ENCODE results near the gene MTCL1. TPM values are rescaled to one million over a fixed set of nuclear protein-coding genes. Genes with fewer than 3 reads are reported as not detected.

The MTCL1 gene
- total and polyA plus RNA-seq, 9 of the 15 experiments (the other 6 are each of a cell fraction or from before 2014, with no cell fraction given): 0.21 to 7.4 (median 3.7) TPM

GRCh38 chr18:8810157-8810556 is 104.8 kb downstream of the MTCL1 start:
- DNase-seq (ENCODE audit: extremely low read depth in 1 of 4, low spot score in 3 of 4): no peak
- ChIA-PET POLR2A (interaction anchor here (1.3 kb wide), 1 partner anchor 27 kb away, joined by 5 read pairs; no protein-coding TSS in a partner anchor), CTCF (ENCODE audit: low intra/inter-chr PET ratio) (no interaction called here)
- in situ Hi-C loops (cut with MboI): no loop called here
- BruUV-seq (replicated peaks): no TSS peak
- intact Hi-C loops (cut with micrococcal nuclease): no loop called here
- no peak for FAIRE-seq
- TF ChIP-seq ZNF507 (tag; conservative IDR thresholded peaks at IDR 0.05) (no peak), BDP1 (IDR thresholded peaks at IDR 0.05; ENCODE audit: insufficient read depth, insufficient read length) (no peak), SP1 (CRISPR knock-in tag; IDR thresholded peaks at IDR 0.05) (no peak), SUPT5H (IDR thresholded peaks at IDR 0.05) (no peak), ESRRB (CRISPR knock-in tag; IDR thresholded peaks at IDR 0.05; ENCODE audit: borderline replicate concordance) (no peak), ZNF316 (IDR thresholded peaks at IDR 0.05) (no peak), ZFP1 (CRISPR knock-in tag; IDR thresholded peaks at IDR 0.05) (no peak)
- no peaks in the 10 kb centered on the region for H3K36me3 ChIP-seq (ENCODE audit: control insufficient read depth, insufficient read depth, low read length)
- peaks cover 0 to 25% of the 10 kb centered on the region in 2 experiments; a peak in 3 of 5 replicates for H3K27me3 ChIP-seq (ENCODE audit: control insufficient read depth in 2 of 2, insufficient read depth in 2 of 2, low read length in 2 of 2)
- H3K4me3 ChIP-seq: no peak overlapping the region
- 0 out of 3 replicates have a peak, but pooled peaks have one; percentile 23 for ATAC-seq
- WGBS (ENCODE audit: insufficient coverage, low coverage, missing lambda C conversion rate): 51% methylated on average over 11 of the region's 11 CpGs
- H3K4me2 ChIP-seq (ENCODE audit: insufficient read depth, low read length): no peak overlapping the region
- no peaks in the 10 kb centered on the region for H3K9me1 ChIP-seq (ENCODE audit: control insufficient read depth, insufficient read depth, low read length)
- no peak overlapping the region for H3K27ac ChIP-seq (ENCODE audit: extremely low read depth, low read depth, low read length)
- no peaks in the 10 kb centered on the region for H3K9me3 ChIP-seq (replicated peaks; ENCODE audit: control insufficient read depth, insufficient read depth, low read depth, low read length)
- peaks cover 0 to 2% of the 10 kb centered on the region in 2 experiments; a peak in 1 of 5 replicates for H3K4me1 ChIP-seq (replicated peaks in 1 of 2; ENCODE audit: control insufficient read depth in 2 of 2, insufficient read depth in 2 of 2, low read length in 2 of 2)
- H4K20me1 ChIP-seq (replicated peaks; ENCODE audit: control insufficient read depth, insufficient read depth, low read length): no peaks in the 10 kb centered on the region
- H3K79me2 ChIP-seq (ENCODE audit: control insufficient read depth, insufficient read depth, low read length): no peaks in the 10 kb centered on the region
- H3K9ac ChIP-seq (ENCODE audit: insufficient read depth in 1 of 2, low read depth in 2 of 2, low read length in 2 of 2): no peak overlapping the region; a peak in 1 of 4 replicates
- no peak overlapping the region for H2AFZ ChIP-seq (ENCODE audit: low read depth, low read length)

GRCh38 chr18:8811115-8811514 is 105.8 kb downstream of the MTCL1 start:
- no peak for FAIRE-seq
- Histone ChIP-seq H3K9ac (ENCODE audit: insufficient read depth in 1 of 2, low read depth in 2 of 2, low read length in 2 of 2) (no peak overlapping the region), H3K27ac (ENCODE audit: extremely low read depth, low read depth, low read length) (no peak overlapping the region), H3K4me3 (no peak overlapping the region), H3K27me3 (ENCODE audit: control insufficient read depth in 2 of 2, insufficient read depth in 2 of 2, low read length in 2 of 2) (peaks cover 0 to 25% of the 10 kb centered on the region in 2 experiments; a peak in 3 of 5 replicates), H3K4me1 (replicated peaks in 1 of 2; ENCODE audit: control insufficient read depth in 2 of 2, insufficient read depth in 2 of 2, low read length in 2 of 2) (peaks cover 0 to 2% of the 10 kb centered on the region in 2 experiments; a peak in 1 of 5 replicates), H3K9me3 (replicated peaks; ENCODE audit: control insufficient read depth, insufficient read depth, low read depth, low read length) (no peaks in the 10 kb centered on the region), H3K79me2 (ENCODE audit: control insufficient read depth, insufficient read depth, low read length) (no peaks in the 10 kb centered on the region), H4K20me1 (replicated peaks; ENCODE audit: control insufficient read depth, insufficient read depth, low read length) (no peaks in the 10 kb centered on the region), H2AFZ (ENCODE audit: low read depth, low read length) (no peak overlapping the region), H3K4me2 (ENCODE audit: insufficient read depth, low read length) (no peak overlapping the region), H3K9me1 (ENCODE audit: control insufficient read depth, insufficient read depth, low read length) (no peaks in the 10 kb centered on the region), H3K36me3 (ENCODE audit: control insufficient read depth, insufficient read depth, low read length) (no peaks in the 10 kb centered on the region)
- intact Hi-C loops (cut with micrococcal nuclease) (no loop called here), in situ Hi-C loops (cut with MboI) (no loop called here)
- ChIA-PET POLR2A (interaction anchor here (1.3 to 2.1 kb wide), 2 partner anchors 13 to 28 kb away, joined by 5 to 7 read pairs; no protein-coding TSS in a partner anchor), CTCF (ENCODE audit: low intra/inter-chr PET ratio) (no interaction called here)
- WGBS (ENCODE audit: insufficient coverage, low coverage, missing lambda C conversion rate): 11% methylated on average over 6 of the region's 6 CpGs
- BruUV-seq (replicated peaks): no TSS peak
- no peak for DNase-seq (ENCODE audit: extremely low read depth in 1 of 4, low spot score in 3 of 4)
- no peak for ATAC-seq
- TF ChIP-seq RFX5 (IDR thresholded peaks at IDR 0.05; ENCODE audit: low read depth, low read length): no peak
- no peak for TF ChIP-seq PHTF2 (CRISPR knock-in tag; IDR thresholded peaks at IDR 0.05)
- no peak for TF ChIP-seq ZNF644 (tag; IDR thresholded peaks at IDR 0.05; ENCODE audit: low read depth)
- TF ChIP-seq FOXK2 (conservative IDR thresholded peaks at IDR 0.05 in 1 of 2, IDR thresholded peaks at IDR 0.05 in 1 of 2; ENCODE audit: low read depth in 2 of 2): no peak
- TF ChIP-seq GABPB1 (CRISPR knock-in tag; IDR thresholded peaks at IDR 0.05): no peak
- no peak for TF ChIP-seq EWSR1 (IDR thresholded peaks at IDR 0.05; ENCODE audit: borderline replicate concordance, low read depth, partially characterized antibody)
- TF ChIP-seq RBFOX2 (IDR thresholded peaks at IDR 0.05; ENCODE audit: low read depth, low read length): no peak
- TF ChIP-seq MAFG (tag; conservative IDR thresholded peaks at IDR 0.05): no peak
- TF ChIP-seq TBL1XR1 (IDR thresholded peaks at IDR 0.05; ENCODE audit: low read length in 2 of 2): no peak
- no peak for TF ChIP-seq ZNF583 (CRISPR knock-in tag; IDR thresholded peaks at IDR 0.05)
- no peak for TF ChIP-seq ZNF146 (CRISPR knock-in tag; IDR thresholded peaks at IDR 0.05; ENCODE audit: unreplicated experiment)
- no peak for TF ChIP-seq KDM2B (CRISPR knock-in tag; IDR thresholded peaks at IDR 0.05)
- TF ChIP-seq MED1 (CRISPR knock-in tag; IDR thresholded peaks at IDR 0.05; ENCODE audit: borderline replicate concordance): no peak
- no peak for TF ChIP-seq SNAPC5 (CRISPR knock-in tag; IDR thresholded peaks at IDR 0.05)

Measured in K562 (cell line).